ENCODE measurements around the gene DCAF17.

The DCAF17 gene

GRCh38 chr2:171434013-171434989 lies at the start of gene DCAF17:
Gene DCAF17 (plus strand): TSS chr2:171434226. CDS start chr2:171434578, 352 bp downstream.
- DNase-seq, result peak; percentile 97

DNA sequence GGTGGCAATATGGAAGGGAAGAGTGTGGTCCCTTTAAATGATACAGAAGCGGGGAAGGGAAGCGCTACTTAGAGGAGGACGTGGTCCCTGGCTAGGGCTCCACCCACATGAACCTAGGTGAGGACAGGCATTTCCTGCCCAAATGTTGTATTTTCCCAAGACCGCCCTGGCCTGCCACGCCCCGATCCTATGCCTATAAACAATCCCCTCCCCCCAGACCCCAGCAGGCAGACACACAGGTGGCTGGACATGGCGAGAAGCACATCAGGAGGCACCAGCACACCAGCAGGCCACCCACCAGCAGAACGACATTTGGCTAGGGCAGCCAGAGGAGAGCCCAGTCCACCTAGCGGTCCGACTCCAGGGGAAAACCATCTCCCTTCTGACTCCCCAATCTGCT lies 47.4 kb upstream of the DCAF17 start:
- DNase-seq, result no peak

- no peak for DNase-seq
These were observed 47.0 kb upstream of the DCAF17 start for GRCh38 chr2:171387052-171387451.

DNA sequence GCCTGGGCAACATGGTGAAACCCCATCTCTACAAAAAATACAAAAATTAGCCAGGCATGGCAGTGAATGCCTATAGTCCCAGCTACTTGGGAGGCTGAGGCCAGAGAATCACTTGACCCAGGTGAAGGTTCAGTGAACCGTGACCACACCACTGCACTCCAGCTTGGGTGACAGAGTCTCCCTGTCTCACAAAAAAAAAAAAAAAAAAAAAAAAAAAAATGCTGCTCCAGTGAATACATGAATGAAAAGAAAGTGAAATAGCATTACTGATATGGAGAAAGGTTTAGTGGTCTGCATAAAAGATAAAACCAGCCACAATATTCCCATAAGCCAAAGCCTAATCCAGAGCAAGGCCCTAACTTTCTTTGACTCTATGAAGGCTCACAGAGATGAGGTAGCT lies 44.7 kb upstream of the DCAF17 start:
- DNase-seq, result no peak

- no peak for DNase-seq
These were observed 44.2 kb upstream of the DCAF17 start for GRCh38 chr2:171389780-171390179.

DNA sequence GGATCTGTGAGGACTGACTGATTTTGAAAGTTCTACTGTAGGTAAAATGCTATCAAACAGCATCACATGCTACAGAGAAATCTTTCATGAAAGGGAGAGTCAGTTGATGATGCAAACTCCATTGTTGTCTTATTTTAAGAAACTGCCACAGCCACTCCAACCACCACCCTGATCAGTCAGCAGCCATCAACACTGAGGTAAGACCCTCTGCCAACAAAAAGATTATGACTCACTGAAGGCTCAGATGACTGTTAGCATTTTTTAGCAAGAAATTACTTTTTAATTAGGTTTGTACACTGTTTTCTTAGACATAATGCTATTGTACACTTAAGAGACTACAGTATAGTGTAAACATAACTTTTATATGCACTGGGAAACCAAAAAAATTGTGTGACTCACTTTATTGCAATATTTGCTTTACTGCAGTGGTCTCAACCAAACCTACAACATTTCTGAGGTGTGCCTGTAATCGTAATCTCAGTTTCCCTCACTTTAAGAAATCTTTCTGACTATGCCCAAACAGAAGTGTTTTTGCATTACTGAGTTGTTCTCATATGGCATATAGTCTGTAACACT lies 43.0 kb upstream of the DCAF17 start:
- no peak for DNase-seq

GRCh38 chr2:171391532-171391931 lies 42.5 kb upstream of the DCAF17 start:
- DNase-seq, result no peak

GRCh38 chr2:171393487-171393886 lies 40.5 kb upstream of the DCAF17 start:
- no peak for DNase-seq

DNA sequence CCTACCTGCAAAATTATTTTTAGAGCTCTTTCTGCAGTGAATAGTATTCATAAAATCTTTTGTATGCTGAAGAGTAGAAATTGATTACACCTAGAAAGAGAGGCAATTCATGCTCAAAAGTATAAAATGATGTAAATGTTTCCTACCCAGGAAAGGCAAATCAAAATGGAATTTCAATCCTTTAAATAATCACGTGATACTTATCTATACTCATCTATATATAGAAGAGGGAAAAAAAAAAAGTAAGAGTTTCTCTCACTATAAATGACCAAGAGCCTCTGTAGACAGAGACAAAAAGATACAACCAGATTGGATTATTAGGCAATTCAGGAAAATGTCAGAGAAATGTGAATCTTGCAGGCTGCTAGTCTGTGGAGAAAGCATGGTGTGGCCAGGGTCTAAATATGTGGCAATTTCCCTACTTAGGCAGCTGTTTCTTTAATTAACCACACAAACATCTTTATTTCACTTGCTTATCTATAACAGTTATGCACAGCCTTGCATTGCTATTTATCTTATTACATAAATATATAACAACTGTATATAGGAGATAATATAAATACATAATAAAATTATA lies 39.8 kb upstream of the DCAF17 start:
- peak; percentile 34 for DNase-seq

DNA sequence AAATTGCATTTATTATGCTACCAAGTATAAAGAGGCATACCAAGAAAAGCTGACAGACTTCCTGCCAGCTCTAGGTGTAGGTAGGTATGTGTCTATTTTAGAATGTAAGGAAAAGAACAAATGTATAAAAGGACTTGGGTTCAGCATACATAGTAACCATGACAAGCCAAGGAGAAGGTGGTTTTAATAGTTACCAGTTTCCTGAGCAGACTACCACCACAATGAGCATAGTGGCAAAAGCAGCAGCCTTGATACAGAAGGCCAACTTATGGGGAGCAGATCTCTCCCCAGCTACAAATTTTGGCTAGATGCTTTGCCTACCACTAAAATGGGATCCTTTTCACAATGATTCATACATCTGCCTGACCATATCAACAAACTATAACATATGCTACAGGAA lies 34.7 kb upstream of the DCAF17 start:
- DNase-seq, result no peak

DNA sequence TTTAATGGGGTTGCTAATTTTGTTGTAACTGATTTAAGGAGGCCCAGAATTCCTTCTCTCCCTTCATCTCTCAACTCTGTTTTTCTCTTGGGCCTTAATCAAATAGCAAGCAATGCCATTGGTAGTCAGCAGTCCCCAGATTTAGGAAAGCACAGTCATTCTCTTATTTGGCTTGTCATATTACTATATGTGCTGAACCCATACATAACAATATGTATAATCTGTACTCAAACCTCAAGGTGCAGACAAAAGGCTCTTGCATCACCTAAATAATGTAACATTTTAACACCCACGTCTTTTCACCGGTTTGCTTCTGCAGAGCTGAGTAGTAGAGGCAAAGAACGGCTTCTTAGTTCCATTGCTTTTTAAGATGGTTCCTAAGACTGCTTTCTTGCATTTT lies 33.6 kb upstream of the DCAF17 start:
- no peak for DNase-seq

DNA sequence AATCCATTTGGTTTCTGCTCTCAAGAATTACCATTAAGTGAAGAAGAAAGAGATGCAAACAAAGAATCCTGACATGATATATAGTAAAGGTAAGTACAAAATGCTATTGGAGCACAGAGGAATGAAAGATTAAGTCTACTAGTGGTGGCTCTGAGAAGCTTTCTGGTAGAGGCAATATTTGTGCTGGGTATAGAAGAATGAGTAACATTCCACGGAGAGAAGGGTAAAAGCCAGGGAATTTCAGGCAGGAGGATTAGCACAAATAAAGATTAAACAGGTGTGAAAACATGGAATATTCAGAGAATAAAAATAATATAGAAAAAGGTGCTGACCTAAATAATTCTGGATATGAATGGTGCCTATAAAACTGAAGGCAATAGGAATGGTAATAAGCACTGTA lies 32.1 kb upstream of the DCAF17 start:
- no peak for DNase-seq

DNA sequence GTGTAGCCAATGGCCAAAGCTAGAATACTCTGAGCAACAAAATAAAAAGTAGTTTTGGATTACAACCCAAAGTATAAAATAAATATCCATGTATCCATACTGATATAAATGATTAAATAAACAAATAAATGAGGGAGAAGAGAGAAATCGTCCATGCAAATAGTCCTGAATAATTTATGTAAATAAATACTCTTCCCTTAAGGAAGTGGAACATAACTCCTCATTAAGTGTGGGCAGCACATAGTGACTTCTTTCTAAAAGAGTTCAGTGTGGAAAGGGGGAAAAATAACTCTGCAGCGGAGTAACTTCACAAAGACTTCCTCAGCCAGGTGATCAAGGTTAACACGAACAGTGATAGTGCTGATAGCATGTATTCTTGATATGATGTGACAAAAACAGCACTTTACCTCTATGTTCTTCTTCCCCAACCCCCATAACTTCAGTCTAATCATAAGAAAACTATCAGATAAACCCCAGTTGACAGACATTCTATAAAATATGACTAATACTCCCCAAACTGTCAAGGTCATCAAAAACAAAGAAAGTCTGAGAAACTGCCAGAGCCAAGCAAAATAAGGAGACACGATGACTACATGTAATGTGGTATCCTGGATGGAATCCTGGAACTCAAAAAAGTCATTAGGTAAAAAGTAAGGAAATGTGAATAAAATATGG lies 31.0 kb upstream of the DCAF17 start:
- DNase-seq, result no peak

DNA sequence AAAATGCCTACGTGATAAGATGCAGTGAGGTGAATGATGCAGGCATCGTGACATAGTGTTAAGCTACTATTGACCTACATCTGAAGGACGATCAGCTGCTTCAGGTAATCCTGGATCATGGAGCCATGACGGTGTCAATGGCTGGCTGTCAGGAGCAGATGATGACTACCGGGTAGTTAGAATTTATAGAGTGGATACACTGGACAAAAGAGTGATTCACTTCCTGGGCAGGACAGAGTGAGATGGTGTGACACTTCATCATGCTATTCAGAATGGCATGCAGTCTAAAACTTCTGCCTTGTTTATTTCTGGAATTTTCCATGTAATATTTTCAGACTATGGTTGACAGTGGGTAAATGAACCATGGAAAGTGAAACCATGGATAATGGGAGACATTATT lies 29.8 kb upstream of the DCAF17 start:
- no peak for DNase-seq

- DNase-seq, result no peak
These were observed 29.3 kb upstream of the DCAF17 start for GRCh38 chr2:171404719-171405118.

- DNase-seq, result no peak
These were observed 28.5 kb upstream of the DCAF17 start for GRCh38 chr2:171405546-171405945.

DNA sequence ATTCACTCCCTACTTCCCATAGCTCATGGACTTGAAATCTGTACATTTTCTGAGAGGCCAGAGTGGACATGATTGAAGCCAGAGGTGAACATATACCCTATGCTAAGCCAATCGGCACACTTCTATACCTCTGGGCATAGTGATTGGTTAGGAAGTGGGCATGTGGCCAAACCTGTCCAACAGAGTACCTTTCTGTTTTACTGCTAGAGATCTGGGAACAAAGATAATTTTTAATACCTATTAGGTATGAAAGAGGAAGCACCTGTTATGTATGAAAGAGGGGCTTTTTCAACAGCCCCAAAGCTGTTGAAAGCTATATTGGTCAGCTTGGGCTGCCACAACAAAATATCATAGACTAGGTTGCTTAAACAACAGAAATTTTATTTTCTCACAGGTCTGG lies 28.0 kb upstream of the DCAF17 start:
- DNase-seq, result no peak

DNA sequence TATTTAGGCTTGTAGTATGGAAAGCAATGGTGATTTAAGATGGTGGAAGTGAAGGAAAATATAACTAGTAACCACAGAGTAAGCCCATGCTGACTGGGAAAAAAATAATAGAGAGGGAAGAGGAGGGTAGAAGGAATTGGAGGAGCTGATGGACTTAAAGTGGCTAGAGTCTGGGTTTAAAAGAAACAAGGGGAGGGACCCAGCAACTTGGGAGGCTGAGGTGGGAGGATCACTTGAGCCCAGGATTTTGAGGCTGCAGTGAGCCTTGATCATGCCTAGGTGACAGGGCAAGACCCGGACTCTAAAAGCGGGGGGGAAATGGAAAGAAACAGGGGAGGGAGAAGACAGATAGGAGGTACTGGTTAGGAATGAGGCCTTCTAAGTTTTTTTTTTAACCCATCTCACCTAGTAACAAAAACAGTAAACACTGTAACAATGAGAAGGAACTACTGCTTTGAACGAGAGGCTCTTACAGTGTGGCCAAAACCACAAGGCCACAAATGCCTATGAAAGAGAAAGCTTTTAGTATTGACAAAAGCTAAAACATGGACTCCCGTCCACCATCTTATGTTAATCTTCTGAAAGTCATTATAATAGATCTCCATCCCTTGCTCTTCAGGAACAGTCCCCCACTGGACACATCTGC lies 26.9 kb upstream of the DCAF17 start:
- no peak for DNase-seq

GRCh38 chr2:171407676-171408044 lies 26.4 kb upstream of the DCAF17 start:
- no peak for DNase-seq

DNA sequence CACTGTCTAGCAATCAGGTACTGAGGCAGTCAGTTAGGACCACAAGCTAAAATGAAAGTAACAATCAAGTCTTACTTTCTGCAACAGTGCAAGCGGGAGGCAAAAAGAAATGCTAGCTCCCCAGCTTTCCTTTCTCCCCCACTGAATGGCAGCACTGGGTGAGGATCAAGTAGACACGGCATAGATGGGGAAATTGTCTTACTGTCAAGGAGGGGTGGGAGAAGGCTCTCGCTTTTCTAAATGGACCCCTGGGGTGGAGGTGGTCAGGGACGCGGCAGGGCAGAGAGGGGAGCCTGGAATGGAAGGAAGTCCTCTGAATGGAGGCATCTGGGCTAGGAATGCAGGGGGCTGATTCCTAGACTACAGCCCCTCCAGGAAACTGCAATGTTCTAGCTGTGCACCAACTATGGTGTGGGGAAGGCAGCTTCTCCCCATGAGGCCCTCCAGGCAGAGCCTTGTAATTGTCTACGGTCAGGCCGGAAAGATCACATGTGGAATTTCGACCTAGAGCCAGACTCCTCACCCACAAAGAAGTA lies 24.5 kb upstream of the DCAF17 start:
- no peak for DNase-seq

GRCh38 chr2:171410101-171410500 lies 23.9 kb upstream of the DCAF17 start:
- no peak for DNase-seq

DNA sequence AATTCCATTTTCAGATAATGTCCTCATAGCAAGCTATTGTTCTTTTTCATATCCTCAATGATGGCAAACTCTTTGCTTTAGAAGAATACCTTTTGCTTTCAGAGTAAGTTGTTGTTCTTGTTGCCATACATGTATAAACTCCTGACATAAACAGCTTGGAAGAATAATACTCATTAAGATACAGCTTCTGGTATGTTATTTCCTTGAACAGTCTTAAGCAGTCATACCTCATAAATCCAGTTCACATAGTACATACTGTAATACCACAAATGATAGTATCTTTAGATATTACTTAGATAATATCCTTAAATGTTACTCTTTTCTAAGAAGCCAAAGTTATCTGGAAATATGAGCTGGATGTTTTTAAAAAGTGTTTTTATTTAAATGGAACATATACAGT lies 23.4 kb upstream of the DCAF17 start:
- no peak for DNase-seq

- no peak for DNase-seq
These were observed 22.8 kb upstream of the DCAF17 start for GRCh38 chr2:171411214-171411613.

Data from hematopoietic multipotent progenitor cell treated with erythropoietin and hydrocortisone succinate and interleukin-3 and kit ligand, for 8 days (in vitro differentiated cells).